T47D (cell line): ENCODE measurements around the gene PHYHIPL.

Experiments used
- DNase-seq, 2 experiments: peaks; one replicate each; pipeline versions ENCODE4 v3.0.0 to v3.0.0-alpha.2; 2011 to 2012; ENCODE audit warnings: low read depth in 1 of 2, low spot score in 1 of 2
- JUND ChIP-seq: IDR thresholded peaks from 2 replicates; pipeline ENCODE4 v1.6.1; 2012; ENCODE audit warnings: low read depth
- in situ Hi-C: cut with HindIII; loops from 2 replicates; pipeline ENCODE4 v1.10.0; 2016; ENCODE audit warnings: low sequenced_read_pairs, low pct_unique_long_range_greater_than_20kb

The PHYHIPL gene

DNA sequence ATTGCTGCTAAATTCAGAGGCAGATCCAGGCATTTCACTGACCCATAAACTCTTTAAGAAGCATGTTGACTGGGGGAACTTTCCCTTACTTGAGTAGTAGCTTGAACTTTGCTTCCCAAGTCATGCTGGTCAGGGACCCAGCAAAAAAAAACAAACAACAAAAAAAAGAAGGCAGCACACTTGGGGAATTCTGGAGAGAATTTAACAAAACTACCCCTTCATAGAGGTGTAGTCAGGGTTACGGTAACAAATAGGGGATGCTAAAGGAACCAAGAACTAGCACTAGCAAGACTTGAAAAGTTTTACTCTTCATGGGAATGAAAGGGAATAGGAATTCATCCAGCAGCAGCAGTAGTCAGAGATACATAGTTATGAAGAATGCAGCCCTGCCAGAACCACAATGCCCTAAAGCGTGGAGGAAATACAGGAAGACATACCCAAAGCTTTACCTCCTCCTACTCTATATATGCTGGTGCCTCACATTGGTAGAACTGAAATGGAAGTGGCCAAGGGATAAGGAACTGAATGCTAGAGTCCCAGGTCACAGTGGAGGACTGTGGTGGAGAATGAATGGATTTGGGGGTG is 67.3 kb downstream of the PHYHIPL start:
- DNase-seq = peak; percentile 9 to 80
- in situ Hi-C loops = no loop called here
- TF ChIP-seq JUND = no peak

GRCh38 chr10:59244871-59245270 is 68.4 kb downstream of the PHYHIPL start:
- TF ChIP-seq JUND = no peak
- DNase-seq = no peak
- in situ Hi-C loops = no loop called here

DNA sequence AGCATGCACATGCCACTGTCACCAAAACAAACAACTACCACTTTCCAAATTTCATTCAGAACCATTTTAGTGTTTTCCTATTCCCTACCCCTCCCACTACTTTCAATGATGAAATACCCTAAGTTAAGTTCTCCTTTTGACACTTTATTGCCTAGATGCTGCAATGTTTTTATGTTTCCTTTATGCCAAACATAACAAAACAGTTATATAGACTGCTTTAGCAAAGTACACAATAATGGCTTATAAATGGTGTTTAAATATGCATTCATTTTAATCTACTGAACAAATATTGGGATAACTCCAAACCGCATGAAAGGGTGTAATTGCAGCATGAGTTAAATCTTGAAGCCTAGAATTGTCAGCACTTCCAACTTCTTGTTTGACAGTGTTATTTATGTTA is 69.2 kb downstream of the PHYHIPL start:
- peak; percentile 38; the same call in 1 of the 2 replicates for TF ChIP-seq JUND
- DNase-seq = peak; percentile 13 to 70
- in situ Hi-C loops = no loop called here

- DNase-seq = no peak
- in situ Hi-C loops = no loop called here
- TF ChIP-seq JUND = no peak
Observed at GRCh38 chr10:59252491-59252890, 76.0 kb downstream of the PHYHIPL start.

DNA sequence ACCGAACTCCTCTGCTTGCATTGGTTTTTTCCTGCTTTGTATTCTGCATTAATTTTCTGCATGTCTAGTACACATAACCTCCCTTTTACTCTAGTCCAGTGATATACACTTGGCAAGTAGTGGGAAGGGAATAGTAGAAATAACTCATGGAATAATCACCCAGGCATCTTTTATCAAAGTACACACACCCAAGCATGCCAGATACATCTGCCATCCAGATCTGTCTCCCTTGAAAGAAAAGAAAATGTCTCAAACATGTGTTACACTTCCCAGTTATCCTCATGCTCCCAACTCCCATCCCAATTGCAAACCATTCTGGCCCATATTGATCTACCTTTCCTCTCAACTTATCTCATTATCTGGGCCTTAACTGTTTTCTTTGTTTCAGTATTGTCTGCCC is 79.0 kb downstream of the PHYHIPL start:
- TF ChIP-seq JUND = no peak
- in situ Hi-C loops = no loop called here
- DNase-seq = no peak

GRCh38 chr10:59257224-59257623 is 80.8 kb downstream of the PHYHIPL start:
- no peak for DNase-seq
- no peak for TF ChIP-seq JUND
- in situ Hi-C loops = no loop called here

DNA sequence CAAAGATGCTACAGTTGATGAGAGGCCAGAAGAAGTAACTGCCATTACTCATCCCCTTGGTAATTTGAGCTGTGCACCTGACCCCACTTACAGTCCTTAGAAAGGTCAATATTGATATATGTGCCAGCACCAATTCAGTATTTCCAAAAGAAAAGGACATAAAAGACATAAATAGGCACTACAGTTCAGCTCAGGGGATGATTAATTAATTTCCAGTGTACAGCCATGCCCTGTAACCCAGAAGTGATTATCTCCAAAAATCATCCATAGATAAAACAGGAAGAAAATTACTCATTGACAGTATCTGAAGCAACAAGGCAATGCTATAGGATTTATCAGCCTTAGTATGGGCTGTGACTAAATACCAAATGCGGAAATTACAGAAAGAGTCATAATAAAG is 82.4 kb downstream of the PHYHIPL start:
- no peak for TF ChIP-seq JUND
- DNase-seq = no peak
- in situ Hi-C loops = no loop called here

- peak in 1 of 2 experiments; percentile 33 for DNase-seq
- in situ Hi-C loops = no loop called here
- TF ChIP-seq JUND = no peak
Observed at GRCh38 chr10:59265141-59265540, 88.7 kb downstream of the PHYHIPL start.

GRCh38 chr10:59266321-59266720 is 89.9 kb downstream of the PHYHIPL start:
- DNase-seq = no peak
- TF ChIP-seq JUND = no peak
- in situ Hi-C loops = no loop called here

GRCh38 chr10:59268460-59268859 is 92.0 kb downstream of the PHYHIPL start:
- TF ChIP-seq JUND = no peak
- in situ Hi-C loops = no loop called here
- DNase-seq = no peak

GRCh38 chr10:59269651-59270050 is 93.2 kb downstream of the PHYHIPL start:
- in situ Hi-C loops = no loop called here

GRCh38 chr10:59270492-59270891 is 94.0 kb downstream of the PHYHIPL start:
- no peak for DNase-seq
- in situ Hi-C loops = no loop called here
- TF ChIP-seq JUND = no peak

More at GRCh38 chr10:59269651-59270050, 93.2 kb downstream of the PHYHIPL start:
- no peak for DNase-seq
- no peak for TF ChIP-seq JUND

- no peak for TF ChIP-seq JUND
- no peak for DNase-seq
- in situ Hi-C loops = no loop called here
Observed at GRCh38 chr10:59271160-59271559, 94.7 kb downstream of the PHYHIPL start.

DNA sequence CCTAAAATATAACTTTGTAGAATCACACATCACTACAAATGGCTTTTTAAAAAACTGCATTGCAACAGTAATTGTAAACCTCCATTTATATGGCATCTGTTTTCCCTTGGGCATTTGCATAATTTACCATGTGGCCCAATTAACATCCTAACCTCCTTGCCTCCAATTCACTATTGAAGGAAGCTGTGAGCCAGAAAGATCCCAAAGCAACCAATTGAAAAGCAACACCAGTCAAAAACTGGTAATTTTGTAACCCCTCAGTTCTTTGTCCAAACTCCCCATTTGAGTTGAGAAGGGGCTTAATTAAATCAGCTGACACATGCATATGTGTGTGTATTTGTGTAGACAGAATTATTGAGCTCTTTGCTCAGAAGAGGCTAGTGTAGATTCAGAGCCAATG is 95.6 kb downstream of the PHYHIPL start:
- DNase-seq = no peak
- in situ Hi-C loops = no loop called here
- TF ChIP-seq JUND = no peak
